ENCODE measurements around the gene DOCK1. TPM values are rescaled to one million over a fixed set of nuclear protein-coding genes. Genes with fewer than 3 reads are reported as not detected.

The DOCK1 gene
- total RNA-seq, 2 experiments from 2014 or later = 0.14 to 0.18 TPM

GRCh38 chr10:127280446-127280845 lies 375.2 kb downstream of the DOCK1 start:
- intact Hi-C loops (cut with micrococcal nuclease) = no loop called here
- Mint-ChIP-seq H3K4me3 (no peak overlapping the region), H3K36me3 (ENCODE audit: low read depth) (no peaks in the 10 kb centered on the region), H3K27ac (no peak overlapping the region), H3K4me1 (ENCODE audit: low read depth) (no peaks in the 10 kb centered on the region), H3K27me3 (peaks cover 3% of the 10 kb centered on the region), H3K9me3 (no peaks in the 10 kb centered on the region)
- TF ChIP-seq, protein P1, sequence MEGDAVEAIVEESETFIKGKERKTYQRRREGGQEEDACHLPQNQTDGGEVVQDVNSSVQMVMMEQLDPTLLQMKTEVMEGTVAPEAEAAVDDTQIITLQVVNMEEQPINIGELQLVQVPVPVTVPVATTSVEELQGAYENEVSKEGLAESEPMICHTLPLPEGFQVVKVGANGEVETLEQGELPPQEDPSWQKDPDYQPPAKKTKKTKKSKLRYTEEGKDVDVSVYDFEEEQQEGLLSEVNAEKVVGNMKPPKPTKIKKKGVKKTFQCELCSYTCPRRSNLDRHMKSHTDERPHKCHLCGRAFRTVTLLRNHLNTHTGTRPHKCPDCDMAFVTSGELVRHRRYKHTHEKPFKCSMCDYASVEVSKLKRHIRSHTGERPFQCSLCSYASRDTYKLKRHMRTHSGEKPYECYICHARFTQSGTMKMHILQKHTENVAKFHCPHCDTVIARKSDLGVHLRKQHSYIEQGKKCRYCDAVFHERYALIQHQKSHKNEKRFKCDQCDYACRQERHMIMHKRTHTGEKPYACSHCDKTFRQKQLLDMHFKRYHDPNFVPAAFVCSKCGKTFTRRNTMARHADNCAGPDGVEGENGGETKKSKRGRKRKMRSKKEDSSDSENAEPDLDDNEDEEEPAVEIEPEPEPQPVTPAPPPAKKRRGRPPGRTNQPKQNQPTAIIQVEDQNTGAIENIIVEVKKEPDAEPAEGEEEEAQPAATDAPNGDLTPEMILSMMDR (IDR thresholded peaks at IDR 0.05) = no peak
- CTCF ChIA-PET = no interaction called here
- POLR2A ChIA-PET = no interaction called here
- no peak for ATAC-seq
- DNase-seq = no peak

DNA sequence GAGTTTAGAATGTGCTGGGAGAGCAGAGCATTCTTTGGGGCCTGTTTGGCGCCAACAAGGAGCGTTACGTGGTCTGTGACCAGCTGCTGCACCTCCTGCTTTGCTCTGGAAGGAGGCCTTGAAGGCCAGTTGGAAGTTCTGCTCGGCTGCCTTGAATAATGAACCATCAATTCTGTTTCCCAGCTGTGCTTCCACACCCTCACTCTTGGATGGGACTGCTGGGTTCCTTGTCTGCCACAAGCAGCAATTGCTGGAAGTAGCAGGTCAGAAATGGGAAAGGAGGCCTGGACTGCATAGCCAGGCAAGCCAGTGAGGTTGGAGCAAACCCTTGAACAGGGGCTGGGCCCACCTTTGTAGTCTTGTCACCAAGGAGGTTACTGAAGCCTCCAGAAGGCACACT lies 377.8 kb downstream of the DOCK1 start:
- intact Hi-C loops (cut with micrococcal nuclease) = no loop called here
- Mint-ChIP-seq H3K4me3 (no peak overlapping the region), H3K27ac (no peak overlapping the region), H3K4me1 (ENCODE audit: low read depth) (no peaks in the 10 kb centered on the region), H3K36me3 (ENCODE audit: low read depth) (no peaks in the 10 kb centered on the region), H3K9me3 (peaks cover 4% of the 10 kb centered on the region), H3K27me3 (peaks cover 5% of the 10 kb centered on the region)
- TF ChIP-seq, protein P1 (IDR thresholded peaks at IDR 0.05) = no peak
- DNase-seq (no peak), ATAC-seq (no peak)
- ChIA-PET CTCF (no interaction called here), POLR2A (no interaction called here)

DNA sequence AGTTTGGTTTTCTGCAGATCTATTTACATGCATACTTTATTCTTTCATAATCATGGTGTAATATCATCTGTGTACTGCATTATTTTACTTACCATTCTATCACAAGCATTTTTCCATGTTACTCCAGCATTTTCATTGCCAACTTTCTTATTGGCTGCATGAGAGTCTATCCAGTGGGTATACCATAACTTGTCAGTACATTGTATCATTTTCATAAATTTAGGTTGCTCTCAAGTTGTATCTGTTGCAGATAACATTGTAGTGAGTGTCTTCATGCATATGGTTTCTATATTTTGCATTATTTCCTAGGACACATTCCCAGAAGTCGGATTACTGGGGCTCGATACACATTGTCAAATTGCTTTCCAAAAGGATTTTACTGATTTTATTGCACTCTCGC lies 378.3 kb downstream of the DOCK1 start:
- TF ChIP-seq, protein P1 (IDR thresholded peaks at IDR 0.05) = no peak
- Mint-ChIP-seq H3K9me3 (peaks cover 7% of the 10 kb centered on the region), H3K27ac (no peak overlapping the region), H3K4me3 (no peak overlapping the region), H3K36me3 (ENCODE audit: low read depth) (no peaks in the 10 kb centered on the region), H3K4me1 (ENCODE audit: low read depth) (no peaks in the 10 kb centered on the region), H3K27me3 (peaks cover 5% of the 10 kb centered on the region)
- ChIA-PET POLR2A (no interaction called here), CTCF (no interaction called here)
- ATAC-seq = no peak
- DNase-seq = no peak
- intact Hi-C loops (cut with micrococcal nuclease) = no loop called here

- ChIA-PET POLR2A (no interaction called here), CTCF (no interaction called here)
- H3K4me1 Mint-ChIP-seq (ENCODE audit: low read depth) = peaks cover 28% of the 10 kb centered on the region
- intact Hi-C loops (cut with micrococcal nuclease) = no loop called here
- TF ChIP-seq, protein P1 (IDR thresholded peaks at IDR 0.05) = no peak
- DNase-seq = no peak
- H3K27me3 Mint-ChIP-seq = peaks cover 26% of the 10 kb centered on the region
- no peak for ATAC-seq
- H3K27ac Mint-ChIP-seq = no peak overlapping the region
- no peaks in the 10 kb centered on the region for H3K36me3 Mint-ChIP-seq (ENCODE audit: low read depth)
- no peak overlapping the region for H3K4me3 Mint-ChIP-seq
- H3K9me3 Mint-ChIP-seq = peaks cover 9% of the 10 kb centered on the region
Measured at GRCh38 chr10:127290850-127291249, 385.6 kb downstream of the DOCK1 start.

GRCh38 chr10:127291329-127291728 lies 386.1 kb downstream of the DOCK1 start:
- intact Hi-C loops (cut with micrococcal nuclease) = no loop called here
- ChIA-PET POLR2A (no interaction called here), CTCF (no interaction called here)
- TF ChIP-seq, protein P1 (IDR thresholded peaks at IDR 0.05) = no peak
- H3K27ac Mint-ChIP-seq = no peak overlapping the region
- H3K27me3 Mint-ChIP-seq = peaks cover 28% of the 10 kb centered on the region
- DNase-seq = no peak
- peaks cover 30% of the 10 kb centered on the region for H3K4me1 Mint-ChIP-seq (ENCODE audit: low read depth)
- no peak overlapping the region for H3K4me3 Mint-ChIP-seq
- peaks cover 9% of the 10 kb centered on the region for H3K9me3 Mint-ChIP-seq
- no peak for ATAC-seq
- no peaks in the 10 kb centered on the region for H3K36me3 Mint-ChIP-seq (ENCODE audit: low read depth)
